NCI-H510A (cell line): ENCODE data around the gene CYP2C18.
"Not testable (repeated sequence)": the region's sequence is repeated elsewhere in the genome, so short reads cannot be mapped to it uniquely, and the experiment has no call there.

Experiments used
- DNase-seq: peaks from one replicate; lab custom pipeline; 2025; lab: John Stamatoyannopoulos, UW

Gene CYP2C18

GRCh38 chr10:94683214-94684054 lies at the start of gene CYP2C18:
TSS of gene CYP2C18 (plus strand) at chr10:94683729. CDS start at chr10:94683820, 91 bp downstream.
- DNase-seq, result no peak

GRCh38 chr10:94638097-94638496 lies 45.4 kb upstream of the CYP2C18 start:
- DNase-seq, result not testable (repeated sequence)

GRCh38 chr10:94639902-94640301 lies 43.6 kb upstream of the CYP2C18 start:
- DNase-seq, result no peak

GRCh38 chr10:94640562-94640961 lies 43.0 kb upstream of the CYP2C18 start:
- no peak for DNase-seq

- no peak for DNase-seq
These were observed 42.0 kb upstream of the CYP2C18 start for GRCh38 chr10:94641480-94641879.

- no peak for DNase-seq
These were observed 39.2 kb upstream of the CYP2C18 start for GRCh38 chr10:94644352-94644751.

GRCh38 chr10:94645285-94645684 lies 38.2 kb upstream of the CYP2C18 start:
- no peak for DNase-seq

GRCh38 chr10:94655201-94655600 lies 28.3 kb upstream of the CYP2C18 start:
- DNase-seq, result not testable (repeated sequence)

- not testable (repeated sequence) for DNase-seq
These were observed 20.5 kb upstream of the CYP2C18 start for GRCh38 chr10:94663061-94663460.

- DNase-seq, result no peak
These were observed 17.0 kb upstream of the CYP2C18 start for GRCh38 chr10:94666391-94667102.

- no peak for DNase-seq
These were observed 9.8 kb upstream of the CYP2C18 start for GRCh38 chr10:94673614-94674321.

- no peak for DNase-seq
These were observed 7.0 kb upstream of the CYP2C18 start for GRCh38 chr10:94676496-94676895.

GRCh38 chr10:94677691-94678090 lies 5.8 kb upstream of the CYP2C18 start:
- no peak for DNase-seq

- no peak for DNase-seq
These were observed 5.1 kb upstream of the CYP2C18 start for GRCh38 chr10:94678475-94678874.

- DNase-seq, result no peak
These were observed 3.0 kb upstream of the CYP2C18 start for GRCh38 chr10:94680544-94680943.

- not testable (repeated sequence) for DNase-seq
These were observed 893 bp upstream of the CYP2C18 start for GRCh38 chr10:94682636-94683035.

- DNase-seq, result no peak
These were observed 4.2 kb downstream of the CYP2C18 start for GRCh38 chr10:94687625-94688248.

- no peak for DNase-seq
These were observed 22.6 kb downstream of the CYP2C18 start for GRCh38 chr10:94706089-94706488.

- DNase-seq, result no peak
These were observed 27.0 kb downstream of the CYP2C18 start for GRCh38 chr10:94710578-94710977.

- no peak for DNase-seq
These were observed 42.3 kb downstream of the CYP2C18 start for GRCh38 chr10:94725871-94726270.

- no peak for DNase-seq
These were observed 51.7 kb downstream of the CYP2C18 start for GRCh38 chr10:94735197-94735596.

- no peak for DNase-seq
These were observed 55.1 kb downstream of the CYP2C18 start for GRCh38 chr10:94738588-94738987.
